Measurements from ENCODE around the gene PGRMC1.

DNA sequence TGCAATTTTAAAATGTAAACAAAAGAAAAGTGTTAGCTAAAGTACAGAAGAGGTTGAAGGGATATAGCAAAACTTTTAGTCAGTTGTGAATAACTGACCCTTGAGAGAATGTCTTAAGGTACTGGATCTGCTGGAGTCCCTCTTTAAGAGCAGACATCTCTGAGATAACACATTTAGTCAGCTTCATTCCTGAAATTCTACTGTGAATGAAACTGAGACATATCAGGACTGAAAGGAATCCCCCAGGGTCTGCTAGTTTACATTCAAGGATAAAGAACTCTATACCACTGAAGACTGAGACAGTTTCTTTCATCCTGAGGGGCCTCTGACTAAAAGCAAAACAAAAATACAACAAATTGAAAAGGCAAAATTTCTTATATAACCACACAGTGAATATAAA, 54.4 kb downstream of the PGRMC1 start:
- no peak for TF ChIP-seq POLR2A (IDR thresholded peaks at IDR 0.05)
- TF ChIP-seq, protein P1, sequence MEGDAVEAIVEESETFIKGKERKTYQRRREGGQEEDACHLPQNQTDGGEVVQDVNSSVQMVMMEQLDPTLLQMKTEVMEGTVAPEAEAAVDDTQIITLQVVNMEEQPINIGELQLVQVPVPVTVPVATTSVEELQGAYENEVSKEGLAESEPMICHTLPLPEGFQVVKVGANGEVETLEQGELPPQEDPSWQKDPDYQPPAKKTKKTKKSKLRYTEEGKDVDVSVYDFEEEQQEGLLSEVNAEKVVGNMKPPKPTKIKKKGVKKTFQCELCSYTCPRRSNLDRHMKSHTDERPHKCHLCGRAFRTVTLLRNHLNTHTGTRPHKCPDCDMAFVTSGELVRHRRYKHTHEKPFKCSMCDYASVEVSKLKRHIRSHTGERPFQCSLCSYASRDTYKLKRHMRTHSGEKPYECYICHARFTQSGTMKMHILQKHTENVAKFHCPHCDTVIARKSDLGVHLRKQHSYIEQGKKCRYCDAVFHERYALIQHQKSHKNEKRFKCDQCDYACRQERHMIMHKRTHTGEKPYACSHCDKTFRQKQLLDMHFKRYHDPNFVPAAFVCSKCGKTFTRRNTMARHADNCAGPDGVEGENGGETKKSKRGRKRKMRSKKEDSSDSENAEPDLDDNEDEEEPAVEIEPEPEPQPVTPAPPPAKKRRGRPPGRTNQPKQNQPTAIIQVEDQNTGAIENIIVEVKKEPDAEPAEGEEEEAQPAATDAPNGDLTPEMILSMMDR (IDR thresholded peaks at IDR 0.05 in 4 of 5, conservative IDR thresholded peaks at IDR 0.05 in 1 of 5) = no peak

Measured in gastrocnemius medialis (tissue), 4 donors.